Measurements from ENCODE around the gene ARHGDIG.

The ARHGDIG gene

GRCh38 chr16:286491-287297 lies 6.3 kb downstream of the ARHGDIG start:
- TF ChIP-seq CTCF (conservative IDR thresholded peaks at IDR 0.05; ENCODE audit: low read depth, low read length) = no peak
- H3K4me3 ChIP-seq (ENCODE audit: low read depth, low read length) = no peak overlapping the region
- no peak for DNase-seq (ENCODE audit: low read depth)

- H3K4me3 ChIP-seq (ENCODE audit: low read depth, low read length) = no peak overlapping the region
These were observed 7.0 kb downstream of the ARHGDIG start for GRCh38 chr16:287298-287811.

GRCh38 chr16:287981-288920 lies 7.9 kb downstream of the ARHGDIG start:
- DNase-seq (ENCODE audit: low read depth) = no peak
- H3K4me3 ChIP-seq (ENCODE audit: low read depth, low read length) = no peak overlapping the region
- no peak for TF ChIP-seq CTCF (conservative IDR thresholded peaks at IDR 0.05; ENCODE audit: low read depth, low read length)

More at GRCh38 chr16:287298-287811, 7.0 kb downstream of the ARHGDIG start:
- no peak for DNase-seq (ENCODE audit: low read depth)
- peak; percentile 24 for TF ChIP-seq CTCF (conservative IDR thresholded peaks at IDR 0.05; ENCODE audit: low read depth, low read length)

- no peak for TF ChIP-seq CTCF (conservative IDR thresholded peaks at IDR 0.05; ENCODE audit: low read depth, low read length)
- DNase-seq (ENCODE audit: low read depth) = no peak
- no peak overlapping the region for H3K4me3 ChIP-seq (ENCODE audit: low read depth, low read length)
These were observed 9.1 kb downstream of the ARHGDIG start for GRCh38 chr16:289395-289997.

- H3K4me3 ChIP-seq (ENCODE audit: low read depth, low read length) = no peak overlapping the region
- no peak for DNase-seq (ENCODE audit: low read depth)
- TF ChIP-seq CTCF (conservative IDR thresholded peaks at IDR 0.05; ENCODE audit: low read depth, low read length) = no peak
These were observed 9.8 kb downstream of the ARHGDIG start for GRCh38 chr16:290015-290680.

GRCh38 chr16:290681-291405 lies 10.5 kb downstream of the ARHGDIG start:
- DNase-seq (ENCODE audit: low read depth) = no peak
- TF ChIP-seq CTCF (conservative IDR thresholded peaks at IDR 0.05; ENCODE audit: low read depth, low read length) = no peak
- no peak overlapping the region for H3K4me3 ChIP-seq (ENCODE audit: low read depth, low read length)
